K562 (cell line): ENCODE results near the gene RNF4. TPM values are rescaled to one million over a fixed set of nuclear protein-coding genes. Genes with fewer than 3 reads are reported as not detected.
A peak's percentile ranks its signal among the peaks of the same experiment; 100 is the strongest.

Experiments used
- ARID3B ChIP-seq: fragments of 250-450 bp; sonication (Bioruptor Pico); IDR thresholded peaks from 2 replicates; pipeline ENCODE4 v1.4.0; 2020; ENCODE audit warnings: borderline replicate concordance
- CCAR2 ChIP-seq: fragments of 200-400 bp; formaldehyde crosslinking; IDR thresholded peaks from 2 replicates; pipeline ENCODE4 v1.6.1; 2017; ENCODE audit warnings: mild to moderate bottlenecking, low read depth, low read length
- CHAMP1 ChIP-seq: fragments of 450-650 bp; IDR thresholded peaks from 2 replicates; pipeline ENCODE4 v1.6.1; 2016; ENCODE audit warnings: mild to moderate bottlenecking
- ETV5 ChIP-seq: sonication (generic); formaldehyde crosslinking; IDR thresholded peaks from 2 replicates; pipeline ENCODE4 v1.4.0; 2020; ENCODE audit warnings: low read depth, mild to moderate bottlenecking, missing genetic modification reagents
- HNRNPUL1 ChIP-seq: fragments of 200-400 bp; formaldehyde crosslinking; IDR thresholded peaks from 2 replicates; pipeline ENCODE4 v1.6.1; 2017; ENCODE audit warnings: low read length
- KAT7 ChIP-seq: sonication (generic); formaldehyde crosslinking; IDR thresholded peaks from 2 replicates; pipeline ENCODE4 v1.8.0; 2022; ENCODE audit warnings: missing genetic modification reagents, mild to moderate bottlenecking, borderline replicate concordance
- MNT ChIP-seq, 2 experiments: fragments of 450-650 bp; conservative IDR thresholded peaks; 2 replicates each; pipeline ENCODE4 v1.6.1; 2017; ENCODE audit warnings: mild to moderate bottlenecking in 2 of 2, moderate library complexity in 2 of 2
- NBN ChIP-seq: fragments of 450-650 bp; IDR thresholded peaks from 2 replicates; pipeline ENCODE4 v1.6.1; 2016; ENCODE audit warnings: low read depth, mild to moderate bottlenecking
- NFE2L1 ChIP-seq: fragments of 450-650 bp; IDR thresholded peaks from 2 replicates; pipeline ENCODE4 v1.6.1; 2016; ENCODE audit warnings: missing genetic modification characterization, low read depth, mild to moderate bottlenecking, missing compliant biosample characterization, moderate library complexity, borderline replicate concordance
- NFYB ChIP-seq: IDR thresholded peaks from 2 replicates; pipeline ENCODE4 v1.6.1; 2011; ENCODE audit warnings: mild to moderate bottlenecking, moderate library complexity; ENCODE audit not compliant: insufficient read length; ENCODE audit errors: extremely low read depth
- PHF20 ChIP-seq: fragments of 450-650 bp; IDR thresholded peaks from 2 replicates; pipeline ENCODE4 v1.6.1; 2018; ENCODE audit not compliant: partially characterized antibody
- RCOR1 ChIP-seq, 2 experiments: IDR thresholded peaks; 2 replicates each; pipeline ENCODE4 v1.6.1; 2012; ENCODE audit warnings: low read depth in 2 of 2, low read length in 2 of 2, borderline replicate concordance in 1 of 2, improper control_type of control experiment in 1 of 2
- SMAD1 ChIP-seq: fragments of 150-350 bp; IDR thresholded peaks from 2 replicates; pipeline ENCODE4 v1.6.1; 2014; ENCODE audit warnings: low read length, low read depth; ENCODE audit not compliant: partially characterized antibody
- TFE3 ChIP-seq: fragments of 450-650 bp; formaldehyde crosslinking; IDR thresholded peaks from 2 replicates; pipeline ENCODE4 v1.4.0; 2020; ENCODE audit warnings: mild to moderate bottlenecking, mixed read lengths
- ZFPM2 ChIP-seq: fragments of 250-450 bp; sonication (Bioruptor Pico); IDR thresholded peaks from 2 replicates; pipeline ENCODE4 v1.5.1; 2022; ENCODE audit warnings: mild to moderate bottlenecking
- ZNF174 ChIP-seq: fragments of 250-450 bp; sonication (Bioruptor Pico); IDR thresholded peaks from 2 replicates; pipeline ENCODE4 v1.4.0; 2020; ENCODE audit warnings: mild to moderate bottlenecking
- ZNF239 ChIP-seq: fragments of 250-450 bp; sonication (Bioruptor Pico); IDR thresholded peaks from 2 replicates; pipeline ENCODE4 v1.4.0; 2020; ENCODE audit warnings: mild to moderate bottlenecking
- ZNF3 ChIP-seq: fragments of 250-450 bp; sonication (Bioruptor Pico); IDR thresholded peaks from 2 replicates; pipeline ENCODE4 v1.5.0; 2021; ENCODE audit warnings: mild to moderate bottlenecking, moderate library complexity
- ZNF449 ChIP-seq: fragments of 250-450 bp; sonication (Bioruptor Pico); IDR thresholded peaks from 2 replicates; pipeline ENCODE4 v1.8.0; 2022; ENCODE audit warnings: moderate library complexity, mild to moderate bottlenecking, inconsistent platforms
- polyA plus RNA-seq, 8 experiments: library from polyadenylated mRNA; depleted of rRNA in 4 of 8; stranded (reverse) in 5 of 8; unstranded in 3 of 8; fragments of >200 nt; fragmentation: Nextera tagmentation in 2 of 8; fragmentation: Illumina TruSeq in 1 of 8; extraction: Ambion mirVana in 2 of 8; extraction: Trizol in 1 of 8; gene quantifications; 2 replicates each; pipeline versions ENCODE4 v1.2.1 to v1.2.3, GENCODE V29; 2011 to 2014; ENCODE audit warnings: inconsistent platforms in 1 of 8, missing spikeins in 1 of 8
- total RNA-seq, 7 experiments: library from RNA; depleted of rRNA in 6 of 7; stranded (reverse); fragments of >200 nt in 6 of 7; fragmentation: Illumina TruSeq in 2 of 7; extraction: Trizol in 2 of 7; gene quantifications; 2 replicates each; pipeline versions ENCODE4 v1.2.1 to v1.2.3, GENCODE V29; 2011 to 2021; ENCODE audit warnings: low replicate concordance in 1 of 7

Gene RNF4
- total and polyA plus RNA-seq, 9 of the 15 experiments (the other 6 are each of a cell fraction or from before 2014, with no cell fraction given) = 19.2 to 59.3 (median 44.8) TPM

GRCh38 chr4:2468456-2469191 is at the start of gene RNF4 (continued):
- TF ChIP-seq MNT (conservative IDR thresholded peaks at IDR 0.05) (peak; percentile 76 to 84), HNRNPUL1 (no peak), NBN (no peak), ARID3B (CRISPR knock-in tag) (no peak), SMAD1 (no peak), ZNF174 (CRISPR knock-in tag) (no peak), CCAR2 (no peak), KAT7 (CRISPR knock-in tag) (no peak), ZNF3 (CRISPR knock-in tag) (no peak), RCOR1 (IDR thresholded peaks at IDR 0.05; ENCODE audit: borderline replicate concordance in 1 of 2, low read depth in 2 of 2, low read length in 2 of 2) (no peak), ZFPM2 (CRISPR knock-in tag) (no peak), ETV5 (CRISPR knock-in tag) (no peak), CHAMP1 (no peak), ZNF239 (CRISPR knock-in tag) (no peak), NFYB (peak; percentile 68), NFE2L1 (tag) (no peak), ZNF449 (CRISPR knock-in tag) (no peak), PHF20 (peak; percentile 11), TFE3 (CRISPR knock-in tag) (no peak)
